ENCODE data around the gene ENC1.
A peak's percentile ranks its signal among the peaks of the same experiment; 100 is the strongest.
"Not testable (repeated sequence)": the region's sequence is repeated elsewhere in the genome, so short reads cannot be mapped to it uniquely, and the experiment has no call there.

ENC1 gene, protein sequence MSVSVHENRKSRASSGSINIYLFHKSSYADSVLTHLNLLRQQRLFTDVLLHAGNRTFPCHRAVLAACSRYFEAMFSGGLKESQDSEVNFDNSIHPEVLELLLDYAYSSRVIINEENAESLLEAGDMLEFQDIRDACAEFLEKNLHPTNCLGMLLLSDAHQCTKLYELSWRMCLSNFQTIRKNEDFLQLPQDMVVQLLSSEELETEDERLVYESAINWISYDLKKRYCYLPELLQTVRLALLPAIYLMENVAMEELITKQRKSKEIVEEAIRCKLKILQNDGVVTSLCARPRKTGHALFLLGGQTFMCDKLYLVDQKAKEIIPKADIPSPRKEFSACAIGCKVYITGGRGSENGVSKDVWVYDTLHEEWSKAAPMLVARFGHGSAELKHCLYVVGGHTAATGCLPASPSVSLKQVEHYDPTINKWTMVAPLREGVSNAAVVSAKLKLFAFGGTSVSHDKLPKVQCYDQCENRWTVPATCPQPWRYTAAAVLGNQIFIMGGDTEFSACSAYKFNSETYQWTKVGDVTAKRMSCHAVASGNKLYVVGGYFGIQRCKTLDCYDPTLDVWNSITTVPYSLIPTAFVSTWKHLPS
- 1.3 to 14.3 reads per million in 2 experiments for total RNA-seq

DNA sequence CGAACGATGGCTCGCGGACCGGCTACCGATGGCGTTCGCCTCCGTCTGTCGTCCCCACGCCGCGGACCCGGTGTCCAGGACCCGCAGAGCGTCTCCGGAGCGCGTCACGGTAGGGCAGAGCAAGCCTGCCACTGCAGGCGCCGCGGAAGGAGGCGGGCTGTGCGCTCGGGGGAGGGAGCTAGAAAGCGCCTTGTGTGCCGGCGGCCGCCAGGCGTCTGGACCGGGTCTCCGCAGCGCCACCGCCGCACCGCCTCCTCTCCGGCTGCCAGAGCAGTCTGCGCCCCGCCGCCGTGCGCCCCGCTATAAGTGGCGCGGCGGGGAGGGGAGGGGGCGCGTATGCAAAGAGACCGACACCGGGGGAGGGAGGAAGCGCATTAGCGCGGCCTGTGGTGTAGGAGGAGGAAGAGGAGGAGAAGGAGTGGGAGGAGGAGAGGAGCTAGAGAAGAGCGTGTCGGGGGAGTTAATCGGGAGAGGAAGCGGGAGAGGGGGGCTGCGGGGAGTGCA, at the start of gene ENC1:
ENC1 (minus strand) TSS at position 279 of the 504 bp plus-strand sequence. CDS start 4,243 bp downstream, outside the sequence.
- peak; percentile 39 for DNase-seq (ENCODE audit: low read depth)

- no peak for DNase-seq (ENCODE audit: low read depth)
These were observed 46.6 kb upstream of the ENC1 start for GRCh38 chr5:74686962-74687751.

- no peak for DNase-seq (ENCODE audit: low read depth)
These were observed 45.6 kb upstream of the ENC1 start for GRCh38 chr5:74685979-74686631.

DNA sequence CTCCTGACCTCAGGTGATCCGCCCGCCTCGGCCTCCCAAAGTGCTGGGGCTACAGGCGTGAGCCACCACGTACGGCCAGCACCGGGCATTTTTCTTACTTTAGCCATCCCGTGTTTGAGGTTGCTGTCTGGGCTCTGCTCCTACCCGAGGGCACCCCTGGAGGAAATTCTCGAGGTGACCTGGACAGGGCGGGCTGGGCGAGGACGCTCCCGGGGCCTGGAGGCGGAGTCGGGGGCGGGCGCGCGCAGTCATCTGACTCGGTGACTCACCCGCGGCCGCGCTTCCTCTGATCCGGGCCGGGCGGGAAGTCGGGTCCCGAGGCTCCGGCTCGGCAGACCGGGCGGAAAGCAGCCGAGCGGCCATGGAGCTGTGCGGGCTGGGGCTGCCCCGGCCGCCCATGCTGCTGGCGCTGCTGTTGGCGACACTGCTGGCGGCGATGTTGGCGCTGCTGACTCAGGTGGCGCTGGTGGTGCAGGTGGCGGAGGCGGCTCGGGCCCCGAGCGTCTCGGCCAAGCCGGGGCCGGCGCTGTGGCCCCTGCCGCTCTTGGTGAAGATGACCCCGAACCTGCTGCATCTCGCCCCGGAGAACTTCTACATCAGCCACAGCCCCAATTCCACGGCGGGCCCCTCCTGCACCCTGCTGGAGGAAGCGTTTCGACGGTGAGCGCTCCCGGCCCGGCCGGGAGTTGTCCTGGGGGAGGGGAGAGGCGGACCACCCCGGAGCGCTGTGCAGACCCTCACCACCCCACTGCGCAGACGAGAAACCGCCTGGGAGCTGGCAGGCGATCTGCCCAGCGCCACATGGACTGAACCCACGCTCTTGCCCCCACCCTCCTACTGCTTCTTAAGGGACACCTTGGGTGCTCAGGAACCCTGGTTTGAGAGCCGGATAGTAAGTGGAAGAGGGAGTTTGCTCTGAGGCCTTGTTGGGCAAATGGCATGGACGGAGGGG, 44.6 kb upstream of the ENC1 start, which contains the start of gene HEXB:
HEXB (plus strand) TSS at position 334 of the 952 bp plus-strand sequence; CDS start at position 362, 28 bp downstream.
- peak; percentile 70 for DNase-seq (ENCODE audit: low read depth)

DNA sequence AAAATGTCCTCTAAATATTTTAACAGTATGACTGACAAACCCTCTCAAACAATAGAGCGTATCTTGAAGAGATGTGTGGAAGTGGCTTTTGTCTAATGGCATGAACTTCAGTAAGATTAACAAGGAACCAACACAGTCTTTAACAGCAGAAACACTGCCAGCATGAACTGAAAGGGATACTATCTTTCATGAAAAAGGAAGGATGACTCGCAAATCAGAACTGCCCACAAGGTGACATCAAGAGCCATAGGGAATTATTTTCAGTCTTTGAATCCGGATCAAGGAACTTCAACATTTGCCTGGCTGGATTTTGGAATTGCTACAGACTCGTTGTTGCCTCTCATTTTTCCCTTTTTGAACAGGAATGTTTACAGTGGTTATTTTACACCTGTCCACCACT, 39.4 kb upstream of the ENC1 start:
- no peak for DNase-seq (ENCODE audit: low read depth)

GRCh38 chr5:74679300-74679699, 38.8 kb upstream of the ENC1 start:
- DNase-seq (ENCODE audit: low read depth) = not testable (repeated sequence)

- not testable (repeated sequence) for DNase-seq (ENCODE audit: low read depth)
These were observed 37.6 kb upstream of the ENC1 start for GRCh38 chr5:74678123-74678522.

DNA sequence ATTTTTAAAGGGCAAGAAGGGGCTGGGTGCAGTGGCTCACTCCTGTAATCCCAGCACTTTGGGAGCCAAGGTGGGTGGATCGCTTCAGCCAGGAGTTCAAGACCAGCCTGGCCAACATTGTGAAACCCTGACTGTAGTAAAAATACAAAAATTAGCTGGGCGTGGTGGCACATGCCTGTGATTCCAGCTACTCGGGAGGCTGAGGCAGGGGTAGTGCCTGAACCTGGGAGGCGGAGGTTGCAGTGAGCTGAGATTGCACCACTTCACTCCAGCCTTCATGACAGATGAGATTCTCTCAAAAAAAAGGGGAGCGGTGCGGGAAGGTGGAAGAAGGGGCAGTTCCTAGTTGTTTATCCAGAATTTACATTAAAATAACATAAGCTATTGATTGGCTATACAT, 35.9 kb upstream of the ENC1 start:
- DNase-seq (ENCODE audit: low read depth) = not testable (repeated sequence)

DNA sequence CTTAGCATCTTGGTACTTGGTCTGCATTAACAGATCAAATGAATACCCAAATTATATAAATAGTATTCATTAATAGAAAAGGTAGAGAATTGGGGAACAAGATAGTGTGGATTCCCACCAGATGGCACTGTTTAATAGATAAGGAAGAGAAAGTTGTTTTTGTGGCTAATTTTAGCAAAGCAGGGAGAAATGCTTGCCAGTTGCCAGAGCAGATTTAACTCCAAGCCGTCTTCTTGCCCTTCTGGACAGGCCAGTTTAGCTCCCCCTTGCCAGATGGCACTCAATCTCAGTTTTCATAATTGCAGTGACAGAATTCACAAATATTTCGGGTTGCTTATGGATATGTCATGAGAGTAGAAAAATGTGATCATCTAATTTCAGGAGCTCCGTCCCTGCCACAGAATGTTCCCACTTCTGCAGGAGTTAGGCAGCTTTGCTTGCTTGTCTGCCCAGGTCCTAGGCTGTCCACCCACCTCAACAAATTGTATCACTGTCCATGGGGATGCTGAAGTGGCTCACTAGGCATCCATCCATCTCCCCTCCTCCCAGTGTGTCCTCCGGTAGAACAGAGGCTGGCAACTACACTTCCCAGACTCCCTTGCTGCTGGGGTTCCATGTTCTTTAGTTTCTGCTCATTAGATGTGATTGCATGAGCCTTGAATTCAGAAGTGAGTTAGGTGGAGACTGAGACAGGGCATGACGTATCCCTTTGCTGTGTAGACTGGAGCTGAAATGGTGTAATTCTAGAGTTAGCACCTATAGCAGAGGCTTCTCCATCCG, 32.7 kb upstream of the ENC1 start:
- DNase-seq (ENCODE audit: low read depth) = no peak

- DNase-seq (ENCODE audit: low read depth) = no peak
These were observed 31.8 kb upstream of the ENC1 start for GRCh38 chr5:74672215-74672877.

DNA sequence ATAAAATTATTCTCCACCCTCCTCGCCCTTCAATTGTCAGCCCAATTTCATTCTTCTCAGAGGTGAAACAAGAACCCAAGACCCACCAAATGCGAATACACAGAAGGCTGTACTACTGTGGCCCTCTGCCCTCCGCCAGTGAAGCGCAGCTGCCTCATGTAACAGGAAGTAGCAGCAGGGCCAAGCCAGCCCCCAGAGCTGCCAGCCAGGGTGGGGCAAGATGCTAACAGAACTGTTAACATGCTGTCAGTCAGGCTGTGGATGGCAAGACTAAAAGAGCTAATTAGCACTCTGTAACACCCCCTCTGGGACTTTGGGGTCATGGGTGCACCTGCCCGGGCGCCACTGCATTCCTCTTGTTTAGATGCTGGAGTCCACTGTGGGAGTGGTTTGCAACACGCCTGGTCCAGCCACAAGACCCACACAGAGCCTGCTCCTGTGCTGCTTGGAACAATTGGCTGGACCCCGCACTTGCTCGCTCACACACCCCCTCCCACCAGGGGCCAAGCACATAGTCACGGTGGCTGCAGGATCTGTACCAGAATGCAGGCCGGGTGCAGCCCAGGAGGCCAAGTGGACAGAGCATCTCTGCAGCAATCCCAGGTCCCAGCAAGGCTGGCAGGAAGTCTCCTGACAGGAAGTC, 30.0 kb upstream of the ENC1 start:
- DNase-seq (ENCODE audit: low read depth) = no peak

DNA sequence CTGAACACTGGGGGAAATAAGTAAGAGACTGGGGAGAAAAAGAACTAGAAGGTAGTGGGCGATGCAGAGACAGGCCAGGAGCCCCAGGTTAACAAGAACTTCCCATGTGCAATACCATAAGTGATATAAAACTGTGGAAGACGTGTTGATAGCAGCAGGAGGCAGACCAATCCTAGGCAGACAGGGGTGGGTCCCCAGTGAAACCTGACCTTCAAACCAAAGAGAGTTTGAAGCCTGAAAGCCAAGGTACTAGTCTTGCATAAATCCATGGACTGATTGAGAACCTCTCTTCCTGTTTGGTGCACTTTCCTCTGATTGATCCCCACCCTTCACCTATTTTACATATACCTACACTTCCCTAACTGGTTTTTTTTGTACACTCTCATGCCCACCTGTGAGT, 29.3 kb upstream of the ENC1 start:
- no peak for DNase-seq (ENCODE audit: low read depth)

GRCh38 chr5:74667396-74667795, 26.9 kb upstream of the ENC1 start:
- DNase-seq (ENCODE audit: low read depth) = no peak

- DNase-seq (ENCODE audit: low read depth) = no peak
These were observed 25.3 kb upstream of the ENC1 start for GRCh38 chr5:74665816-74666215.

DNA sequence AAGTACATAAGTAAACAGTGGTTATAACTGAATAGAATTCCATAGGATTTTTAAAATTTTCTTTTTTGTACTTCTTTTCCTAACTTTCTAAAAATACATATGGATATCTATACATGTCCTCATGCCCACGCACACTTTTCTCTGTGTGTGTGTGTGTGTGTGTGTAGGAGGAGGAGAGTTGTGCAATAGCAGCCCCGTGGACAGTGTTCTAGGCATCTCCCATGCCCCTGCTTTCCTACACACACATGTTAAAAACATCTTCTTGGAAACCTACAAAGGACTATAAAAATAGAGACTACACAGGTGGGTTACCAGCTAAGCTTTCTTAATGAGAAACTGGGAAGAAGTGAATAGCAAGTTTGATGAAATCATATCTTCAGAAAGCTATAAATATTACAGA, 24.7 kb upstream of the ENC1 start:
- DNase-seq (ENCODE audit: low read depth) = no peak

GRCh38 chr5:74664551-74664950, 24.0 kb upstream of the ENC1 start:
- DNase-seq (ENCODE audit: low read depth) = no peak

- DNase-seq (ENCODE audit: low read depth) = no peak
These were observed 20.3 kb upstream of the ENC1 start for GRCh38 chr5:74660873-74661272.

- DNase-seq (ENCODE audit: low read depth) = no peak
These were observed 19.6 kb upstream of the ENC1 start for GRCh38 chr5:74660140-74660539.

- DNase-seq (ENCODE audit: low read depth) = no peak
These were observed 18.6 kb upstream of the ENC1 start for GRCh38 chr5:74659172-74659571.

All from T follicular helper cell (primary cell).